CD4-positive, CD25-positive, alpha-beta regulatory T cell (primary cell): Measurements from ENCODE around the gene DSC1. TPM values are rescaled to one million over a fixed set of nuclear protein-coding genes. Genes with fewer than 3 reads are reported as not detected.

Experiments
- ATAC-seq, 2 donors: fragments of 150-1000 bp; cut with Tn5 transposase; one replicate each; pipeline ENCODE4 v1.10.0; 2021; ENCODE audit warnings: low read depth in 2 of 2, moderate number of reproducible peaks in 2 of 2, moderate library complexity in 1 of 2
- DNase-seq, 3 donors: peaks; one replicate each; pipeline versions ENCODE4 v3.0.0 to v3.0.0-alpha.2; 2012 to 2022; ENCODE audit warnings: mixed read lengths in 1 of 3
- H3K27ac ChIP-seq: one replicate; pipeline ENCODE4 v1.7.0; 2013; ENCODE audit warnings: mild to moderate bottlenecking, low read length; ENCODE audit not compliant: insufficient read depth, poor library complexity, severe bottlenecking
- H3K27me3 ChIP-seq: one replicate; pipeline ENCODE4 v1.7.0; 2013; ENCODE audit warnings: low read length; ENCODE audit not compliant: control insufficient read depth, insufficient read depth
- H3K36me3 ChIP-seq: one replicate; pipeline ENCODE4 v1.7.0; 2013; ENCODE audit warnings: mild to moderate bottlenecking, low read length, moderate library complexity; ENCODE audit not compliant: control insufficient read depth, insufficient read depth
- H3K4me1 ChIP-seq: 2 replicates; pipeline ENCODE4 v1.7.0; 2013; ENCODE audit warnings: mild to moderate bottlenecking, low read length; ENCODE audit not compliant: insufficient read depth, control insufficient read depth, poor library complexity, severe bottlenecking
- H3K4me3 ChIP-seq: one replicate; pipeline ENCODE4 v1.7.0; 2013; ENCODE audit warnings: low read depth, mild to moderate bottlenecking, low read length, moderate library complexity
- H3K9me3 ChIP-seq, 2 experiments: 1 replicate in 1 of 2; 2 replicates in 1 of 2; pipeline ENCODE4 v1.7.0; 2013; ENCODE audit warnings: low read length in 2 of 2, mild to moderate bottlenecking in 1 of 2, moderate library complexity in 1 of 2; ENCODE audit not compliant: control insufficient read depth in 2 of 2
- H3K27ac Mint-ChIP-seq, 3 donors: one replicate each; pipeline ENCODE4 v1.8.0; 2020 to 2022; ENCODE audit warnings: mild to moderate bottlenecking in 3 of 3, mixed read lengths in 3 of 3, moderate library complexity in 2 of 3
- H3K27me3 Mint-ChIP-seq: one replicate; pipeline ENCODE4 v1.8.0; 2022; ENCODE audit warnings: mild to moderate bottlenecking, mixed read lengths
- H3K36me3 Mint-ChIP-seq: one replicate; pipeline ENCODE4 v1.8.0; 2020; ENCODE audit warnings: mixed read lengths
- H3K4me1 Mint-ChIP-seq, 4 donors: one replicate each; pipeline ENCODE4 v1.8.0; 2020 to 2022; ENCODE audit warnings: mixed read lengths in 4 of 4, mild to moderate bottlenecking in 1 of 4
- H3K4me3 Mint-ChIP-seq, 4 donors: one replicate each; pipeline ENCODE4 v1.8.0; 2020 to 2022; ENCODE audit warnings: mild to moderate bottlenecking in 4 of 4, mixed read lengths in 4 of 4, moderate library complexity in 3 of 4
- H3K9me3 Mint-ChIP-seq, 7 donors: one replicate each; pipeline ENCODE4 v1.8.0; 2020 to 2022; ENCODE audit warnings: mixed read lengths in 7 of 7, mild to moderate bottlenecking in 3 of 7, moderate library complexity in 2 of 7
- polyA plus RNA-seq, 4 donors: library from polyadenylated mRNA; unstranded; fragments of 300-500 nt; fragmentation: Illumina TruSeq; gene quantifications; one replicate each; pipeline ENCODE4 v1.2.3, GENCODE V29; 2021
- total RNA-seq: library from RNA; stranded (reverse); gene quantifications from one replicate; pipeline ENCODE4 v1.2.3, GENCODE V29; 2022

DSC1 gene
- total and polyA plus RNA-seq, 5 donors from 2014 or later: 0.14 TPM; not detected in 4

- Mint-ChIP-seq H3K4me1 (no peaks in the 10 kb centered on the region), H3K9me3 (peaks cover 0 to 43% (median 5%) of the 10 kb centered on the region in 7 donors), H3K27ac (no peak overlapping the region), H3K27me3 (peaks cover 4% of the 10 kb centered on the region), H3K36me3 (no peaks in the 10 kb centered on the region), H3K4me3 (no peak overlapping the region)
- Histone ChIP-seq H3K4me3 (no peak overlapping the region), H3K9me3 (no peaks in the 10 kb centered on the region), H3K27ac (no peak overlapping the region), H3K27me3 (no peaks in the 10 kb centered on the region), H3K36me3 (no peaks in the 10 kb centered on the region), H3K4me1 (no peaks in the 10 kb centered on the region)
- DNase-seq: no peak
- ATAC-seq: no peak
Measured at GRCh38 chr18:31091350-31091749, 71.3 kb downstream of the DSC1 start.

- Histone ChIP-seq H3K9me3 (no peaks in the 10 kb centered on the region), H3K27me3 (no peaks in the 10 kb centered on the region), H3K4me3 (no peak overlapping the region), H3K4me1 (no peaks in the 10 kb centered on the region), H3K27ac (no peak overlapping the region), H3K36me3 (no peaks in the 10 kb centered on the region)
- H3K27me3 Mint-ChIP-seq: peaks cover 4% of the 10 kb centered on the region
- no peaks in the 10 kb centered on the region for H3K36me3 Mint-ChIP-seq
- H3K9me3 Mint-ChIP-seq: peaks cover 0 to 39% (median 5%) of the 10 kb centered on the region in 7 donors
- no peaks in the 10 kb centered on the region for H3K4me1 Mint-ChIP-seq
- DNase-seq (no peak), ATAC-seq (no peak)
- H3K27ac Mint-ChIP-seq: peak overlapping the region in 1 of 3 donors; percentile 38
- no peak overlapping the region for H3K4me3 Mint-ChIP-seq
Measured at GRCh38 chr18:31088532-31088931, 74.1 kb downstream of the DSC1 start.

GRCh38 chr18:31079973-31080372 lies 82.7 kb downstream of the DSC1 start:
- Histone ChIP-seq H3K9me3 (no peaks in the 10 kb centered on the region), H3K27me3 (no peaks in the 10 kb centered on the region), H3K4me3 (no peak overlapping the region), H3K27ac (no peak overlapping the region), H3K4me1 (no peaks in the 10 kb centered on the region), H3K36me3 (no peaks in the 10 kb centered on the region)
- Mint-ChIP-seq H3K4me1 (no peaks in the 10 kb centered on the region), H3K27ac (no peak overlapping the region), H3K4me3 (no peak overlapping the region), H3K27me3 (peaks cover 5% of the 10 kb centered on the region), H3K9me3 (peaks cover 2 to 18% (median 5%) of the 10 kb centered on the region in 7 donors), H3K36me3 (no peaks in the 10 kb centered on the region)
- no peak for DNase-seq
- no peak for ATAC-seq

Other genes with a start within 250 kb of the DSC1 start
- gene DSC3, start 120.1 kb downstream of the DSC1 start, total RNA-seq: not detected
- gene DSC3, start 120.1 kb downstream of the DSC1 start, polyA plus RNA-seq: not detected
- not detected for gene DSC2, start 60.4 kb downstream of the DSC1 start, total RNA-seq
- not detected for gene DSC2, start 60.4 kb downstream of the DSC1 start, polyA plus RNA-seq
- not detected for gene DSG1, start 155.3 kb upstream of the DSC1 start, total RNA-seq
- gene DSG1, start 155.3 kb upstream of the DSC1 start, polyA plus RNA-seq: not detected
- not detected for gene DSG4, start 213.9 kb upstream of the DSC1 start, total RNA-seq
- not detected for gene DSG4, start 213.9 kb upstream of the DSC1 start, polyA plus RNA-seq